Skeletal muscle tissue (tissue), 4 donors: ENCODE data around the gene ARHGAP26. TPM values are rescaled to one million over a fixed set of nuclear protein-coding genes. Genes with fewer than 3 reads are reported as not detected.

Source experiments
- H3K27ac ChIP-seq: one replicate; pipeline ENCODE4 v1.7.0; 2013; ENCODE audit warnings: mild to moderate bottlenecking, low read depth, low read length, inconsistent platforms
- H3K27me3 ChIP-seq, 3 donors: one replicate each; pipeline ENCODE4 v1.7.0; 2013; ENCODE audit warnings: low read length in 3 of 3; ENCODE audit not compliant: control insufficient read depth in 3 of 3, insufficient read depth in 3 of 3
- H3K36me3 ChIP-seq, 3 donors: one replicate each; pipeline ENCODE4 v1.7.0; 2013; ENCODE audit warnings: low read length in 3 of 3; ENCODE audit not compliant: control insufficient read depth in 3 of 3, insufficient read depth in 3 of 3
- H3K4me1 ChIP-seq, 3 donors: one replicate each; pipeline ENCODE4 v1.7.0; 2013; ENCODE audit warnings: low read length in 3 of 3, mild to moderate bottlenecking in 3 of 3; ENCODE audit not compliant: control insufficient read depth in 3 of 3, insufficient read depth in 3 of 3
- H3K4me3 ChIP-seq, 3 donors: one replicate each; pipeline ENCODE4 v1.7.0; 2013; ENCODE audit warnings: low read length in 3 of 3
- H3K9ac ChIP-seq, 3 donors: one replicate each; pipeline ENCODE4 v1.7.0; 2013; ENCODE audit warnings: low read length in 3 of 3, mild to moderate bottlenecking in 3 of 3, moderate library complexity in 2 of 3, low read depth in 1 of 3
- H3K9me3 ChIP-seq, 3 donors: one replicate each; pipeline ENCODE4 v1.7.0; 2013; ENCODE audit warnings: low read length in 3 of 3; ENCODE audit not compliant: control insufficient read depth in 3 of 3
- total RNA-seq: library from RNA; depleted of rRNA; stranded (reverse); fragments of >200 nt; gene quantifications from one replicate; pipeline ENCODE4 v1.2.3, GENCODE V29; 2014
- donor health status: Osteomylitis.

Gene ARHGAP26
- total RNA-seq, 1 donor from 2014 or later, result 28.7 TPM

DNA sequence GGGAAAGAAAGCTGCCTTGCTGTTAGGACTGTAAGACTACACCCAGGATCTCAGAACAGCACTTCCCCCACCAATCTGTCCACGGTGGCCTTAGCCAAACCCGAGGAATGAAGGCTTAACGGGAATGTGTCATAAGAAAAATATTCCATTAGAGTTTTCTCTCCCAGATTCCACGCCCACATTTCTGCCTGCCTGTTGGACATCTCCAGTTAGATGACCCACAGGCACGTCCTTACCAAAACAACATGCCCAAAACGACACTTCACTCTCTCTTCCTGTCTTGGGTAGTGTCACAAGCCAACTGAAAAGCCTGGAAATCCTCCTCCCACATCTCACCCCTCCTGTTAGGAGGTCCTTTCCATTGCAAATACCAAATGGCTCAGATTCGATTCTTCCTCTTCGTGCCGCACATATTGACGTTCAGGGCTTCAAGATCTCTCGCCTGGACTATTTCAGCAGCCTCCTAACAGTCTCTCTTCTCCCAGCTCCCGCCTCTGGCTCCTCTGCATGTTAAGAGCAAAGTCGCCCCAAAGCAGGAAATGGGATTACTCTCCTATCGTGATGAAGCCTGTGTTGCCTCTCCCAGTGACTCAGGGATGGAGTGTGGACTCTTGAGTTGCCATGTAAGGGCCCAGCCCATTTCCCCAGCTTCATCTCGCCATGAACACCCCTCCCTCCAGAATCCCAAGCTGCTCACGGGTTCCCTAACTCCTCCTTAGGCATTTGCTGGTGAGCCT is 474.0 kb downstream of the ARHGAP26 start:
- H3K27me3 ChIP-seq, result no peaks in the 10 kb centered on the region
- H3K36me3 ChIP-seq, result no peaks in the 10 kb centered on the region
- peaks cover 32 to 48% (median 35%) of the 10 kb centered on the region in 3 donors for H3K4me1 ChIP-seq
- peak overlapping the region; percentile 89 for H3K27ac ChIP-seq
- H3K4me3 ChIP-seq, result peak overlapping the region; percentile 24 to 63 (median 51)
- no peaks in the 10 kb centered on the region for H3K9me3 ChIP-seq
- peak overlapping the region; percentile 48 to 67 (median 65) for H3K9ac ChIP-seq

GRCh38 chr5:143244990-143245389 is 474.8 kb downstream of the ARHGAP26 start:
- no peaks in the 10 kb centered on the region for H3K27me3 ChIP-seq
- no peaks in the 10 kb centered on the region for H3K9me3 ChIP-seq
- H3K4me1 ChIP-seq, result peaks cover 36 to 55% (median 41%) of the 10 kb centered on the region in 3 donors
- peak overlapping the region; percentile 89 for H3K27ac ChIP-seq
- peak overlapping the region in 1 of 3 donors; percentile 16 for H3K4me3 ChIP-seq
- no peak overlapping the region for H3K9ac ChIP-seq
- H3K36me3 ChIP-seq, result no peaks in the 10 kb centered on the region

- H3K9ac ChIP-seq, result peak overlapping the region in 1 of 3 donors; percentile 47
- H3K9me3 ChIP-seq, result no peaks in the 10 kb centered on the region
- no peak overlapping the region for H3K4me3 ChIP-seq
- peak overlapping the region; percentile 89 for H3K27ac ChIP-seq
- H3K36me3 ChIP-seq, result no peaks in the 10 kb centered on the region
- H3K27me3 ChIP-seq, result no peaks in the 10 kb centered on the region
- H3K4me1 ChIP-seq, result peaks cover 36 to 54% (median 42%) of the 10 kb centered on the region in 3 donors
Measured at GRCh38 chr5:143245929-143246561, 475.9 kb downstream of the ARHGAP26 start.

GRCh38 chr5:143247134-143247815 is 477.1 kb downstream of the ARHGAP26 start:
- no peak overlapping the region for H3K4me3 ChIP-seq
- no peak overlapping the region for H3K27ac ChIP-seq
- H3K4me1 ChIP-seq, result peaks cover 36 to 54% (median 42%) of the 10 kb centered on the region in 3 donors
- no peaks in the 10 kb centered on the region for H3K27me3 ChIP-seq
- no peaks in the 10 kb centered on the region for H3K9me3 ChIP-seq
- H3K36me3 ChIP-seq, result no peaks in the 10 kb centered on the region
- no peak overlapping the region for H3K9ac ChIP-seq

DNA sequence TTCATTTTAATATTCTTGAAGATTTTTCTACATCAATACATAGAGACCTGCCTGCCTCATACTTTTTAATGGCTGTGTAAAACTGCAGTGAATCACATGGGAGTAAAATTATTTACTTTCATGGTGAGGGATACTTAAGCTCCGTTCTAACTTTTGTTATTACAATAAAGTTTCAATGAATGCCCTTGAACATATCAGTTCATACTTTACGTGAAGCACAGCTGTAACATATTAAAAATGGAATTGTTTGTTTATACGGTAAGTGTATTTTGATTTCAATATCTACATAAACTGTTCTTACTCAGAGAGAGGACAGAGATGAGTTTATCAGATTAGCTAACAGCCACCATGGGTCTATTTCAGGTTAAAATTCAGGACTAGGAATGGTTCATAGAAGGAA is 478.2 kb downstream of the ARHGAP26 start:
- Histone ChIP-seq H3K27ac (peak overlapping the region; percentile 71), H3K9me3 (no peaks in the 10 kb centered on the region), H3K4me3 (no peak overlapping the region), H3K27me3 (no peaks in the 10 kb centered on the region), H3K9ac (no peak overlapping the region), H3K36me3 (no peaks in the 10 kb centered on the region), H3K4me1 (peaks cover 25 to 44% (median 31%) of the 10 kb centered on the region in 3 donors)

DNA sequence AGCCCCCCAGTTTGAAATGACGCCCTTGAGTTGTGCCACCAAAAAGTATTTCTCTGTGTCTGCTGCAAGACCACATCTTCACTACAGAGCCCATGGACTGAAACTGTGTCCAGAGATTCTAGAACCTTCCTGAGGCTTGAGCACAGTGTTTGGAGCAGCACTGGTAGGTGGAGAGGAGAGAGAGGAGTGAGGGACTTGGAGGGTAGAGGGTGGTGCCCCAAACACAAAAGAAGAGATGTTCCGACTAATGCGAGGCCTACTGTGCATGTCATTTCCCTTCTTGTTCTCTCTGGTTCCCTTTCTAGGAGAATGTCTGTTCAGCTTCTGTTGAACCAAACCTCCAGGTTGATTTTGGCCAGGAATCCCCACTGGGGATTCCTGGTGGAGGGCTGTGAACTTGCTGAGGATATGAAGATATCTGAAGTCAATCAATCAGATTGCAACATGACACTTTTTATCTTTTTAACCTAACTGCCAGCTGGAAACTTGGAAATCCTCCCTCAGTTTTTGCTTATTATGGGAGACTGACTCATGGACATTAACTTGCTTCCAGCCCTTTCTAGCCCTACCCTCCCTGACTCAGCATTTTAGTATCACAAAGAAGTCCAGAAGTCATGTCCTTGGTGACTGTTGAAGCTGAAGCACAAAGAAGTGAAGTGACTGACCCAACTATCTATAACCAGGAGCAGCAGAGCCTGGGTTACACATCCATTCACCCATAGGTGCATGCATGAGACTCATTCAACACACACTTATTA is 478.8 kb downstream of the ARHGAP26 start:
- Histone ChIP-seq H3K27me3 (no peaks in the 10 kb centered on the region), H3K4me1 (peaks cover 19 to 38% (median 26%) of the 10 kb centered on the region in 3 donors), H3K9ac (no peak overlapping the region), H3K4me3 (no peak overlapping the region), H3K9me3 (no peaks in the 10 kb centered on the region), H3K27ac (peak overlapping the region; percentile 71), H3K36me3 (no peaks in the 10 kb centered on the region)

GRCh38 chr5:143249851-143250250 is 479.7 kb downstream of the ARHGAP26 start:
- Histone ChIP-seq H3K9me3 (no peaks in the 10 kb centered on the region), H3K27me3 (no peaks in the 10 kb centered on the region), H3K4me1 (peaks cover 14 to 29% (median 20%) of the 10 kb centered on the region in 3 donors), H3K9ac (no peak overlapping the region), H3K36me3 (no peaks in the 10 kb centered on the region), H3K27ac (peak overlapping the region; percentile 71), H3K4me3 (no peak overlapping the region)

GRCh38 chr5:143251190-143251589 is 481.0 kb downstream of the ARHGAP26 start:
- peaks cover 4 to 18% (median 12%) of the 10 kb centered on the region in 3 donors for H3K4me1 ChIP-seq
- no peak overlapping the region for H3K27ac ChIP-seq
- no peaks in the 10 kb centered on the region for H3K9me3 ChIP-seq
- no peaks in the 10 kb centered on the region for H3K36me3 ChIP-seq
- no peak overlapping the region for H3K4me3 ChIP-seq
- H3K27me3 ChIP-seq, result no peaks in the 10 kb centered on the region
- H3K9ac ChIP-seq, result no peak overlapping the region

GRCh38 chr5:143251946-143252345 is 481.8 kb downstream of the ARHGAP26 start:
- no peaks in the 10 kb centered on the region for H3K36me3 ChIP-seq
- H3K4me3 ChIP-seq, result no peak overlapping the region
- H3K27me3 ChIP-seq, result no peaks in the 10 kb centered on the region

More at GRCh38 chr5:143251946-143252345, 481.8 kb downstream of the ARHGAP26 start:
- Histone ChIP-seq H3K27ac (no peak overlapping the region), H3K9me3 (no peaks in the 10 kb centered on the region), H3K4me1 (peaks cover 4 to 16% (median 11%) of the 10 kb centered on the region in 3 donors), H3K9ac (no peak overlapping the region)
